Measurements from ENCODE around the gene SPATA45. TPM values are rescaled to one million over a fixed set of nuclear protein-coding genes. Genes with fewer than 3 reads are reported as not detected.

SPATA45 gene
- total and polyA plus RNA-seq, 2 of the 4 experiments (the other 2 are of a cell fraction): not detected

DNA sequence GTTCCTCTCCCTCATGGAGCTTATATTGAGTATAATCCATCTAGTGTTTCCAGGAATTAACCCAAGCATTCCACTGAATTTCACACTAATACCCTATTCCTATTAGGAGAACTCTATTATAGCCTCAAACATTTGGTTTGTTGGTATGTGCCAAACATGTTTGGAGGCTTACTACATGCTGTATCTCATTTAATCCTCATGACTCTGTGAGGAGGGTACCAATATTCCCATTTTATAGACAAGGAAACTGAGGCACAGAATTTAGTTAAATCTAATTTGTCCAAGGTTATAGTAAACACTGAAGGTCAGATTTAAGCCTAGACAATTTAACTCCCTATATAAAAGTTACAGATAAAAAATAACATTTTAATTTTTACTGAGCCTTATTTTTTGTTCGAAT is 19.7 kb upstream of the SPATA45 start:
- BruUV-seq (replicated peaks): no TSS peak
- Histone ChIP-seq H2AFZ (replicated peaks; ENCODE audit: low read length, poor library complexity) (no peak overlapping the region), H3K4me2 (ENCODE audit: low read depth, low read length) (no peak overlapping the region), H2AK5ac (ENCODE audit: low read depth, low read length) (no peak overlapping the region), H4K91ac (ENCODE audit: insufficient read depth, low read depth, low read length) (no peak overlapping the region), H3K18ac (ENCODE audit: low read depth, low read length) (no peak overlapping the region), H3K4me3 (ENCODE audit: insufficient read depth, low read depth, low read length) (no peak overlapping the region), H3K27me3 (ENCODE audit: control insufficient read depth, insufficient read depth, low read length) (no peaks in the 10 kb centered on the region), H3K4me1 (ENCODE audit: control insufficient read depth, insufficient read depth, low read length) (no peaks in the 10 kb centered on the region), H3K36me3 (ENCODE audit: control insufficient read depth, insufficient read depth, low read length) (peaks cover 5% of the 10 kb centered on the region), H4K8ac (ENCODE audit: low read depth in 2 of 2, low read length in 2 of 2) (no peak overlapping the region), H3K14ac (replicated peaks; ENCODE audit: low read depth, low read length) (no peak overlapping the region), H3K9me3 (ENCODE audit: control insufficient read depth, insufficient read depth, low read length) (no peaks in the 10 kb centered on the region), H2BK20ac (ENCODE audit: low read depth, low read length) (no peak overlapping the region), H3K79me1 (ENCODE audit: low read depth in 1 of 2, low read length in 2 of 2) (peaks cover 0 to 8% of the 10 kb centered on the region in 2 experiments; a peak in 3 of 4 replicates), H4K20me1 (ENCODE audit: insufficient read depth, low read length) (no peaks in the 10 kb centered on the region), H2BK120ac (ENCODE audit: low read depth, low read length) (no peak overlapping the region), H3K23ac (ENCODE audit: low read depth, low read length) (no peak overlapping the region), H3K27ac (ENCODE audit: insufficient read depth, low read length) (no peak overlapping the region), H3K4ac (ENCODE audit: low read depth, low read length) (no peak overlapping the region), H3K9me1 (ENCODE audit: insufficient read depth, low read length) (no peaks in the 10 kb centered on the region), H2AK9ac (replicated peaks; ENCODE audit: low read depth, low read length, poor library complexity) (no peak overlapping the region), H2BK15ac (ENCODE audit: low read depth, low read length) (no peak overlapping the region), H3K9ac (ENCODE audit: low read depth, low read length) (no peak overlapping the region), H3K56ac (ENCODE audit: extremely low read depth, insufficient read depth, low read length) (no peak overlapping the region), H4K5ac (ENCODE audit: low read depth, low read length) (no peak overlapping the region), H2BK5ac (ENCODE audit: low read depth, low read length, poor library complexity, severe bottlenecking) (no peak overlapping the region)
- DNase-seq (no peak), ATAC-seq (ENCODE audit: low read depth) (no peak)
- no CpG with 5 or more reads among the region's 1 CpG for WGBS, 2 experiments (ENCODE audit: extremely low coverage in 2 of 2, insufficient read length in 1 of 2)
- dilution Hi-C loops (cut with HindIII; ENCODE audit: low sequenced_read_pairs, unreplicated experiment): no loop called here
- TF ChIP-seq, protein P1, sequence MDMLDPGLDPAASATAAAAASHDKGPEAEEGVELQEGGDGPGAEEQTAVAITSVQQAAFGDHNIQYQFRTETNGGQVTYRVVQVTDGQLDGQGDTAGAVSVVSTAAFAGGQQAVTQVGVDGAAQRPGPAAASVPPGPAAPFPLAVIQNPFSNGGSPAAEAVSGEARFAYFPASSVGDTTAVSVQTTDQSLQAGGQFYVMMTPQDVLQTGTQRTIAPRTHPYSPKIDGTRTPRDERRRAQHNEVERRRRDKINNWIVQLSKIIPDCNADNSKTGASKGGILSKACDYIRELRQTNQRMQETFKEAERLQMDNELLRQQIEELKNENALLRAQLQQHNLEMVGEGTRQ (IDR thresholded peaks at IDR 0.05; ENCODE audit: low read depth, low read length): no peak
- TF ChIP-seq CEBPB (IDR thresholded peaks at IDR 0.05; ENCODE audit: low read depth, low read length) (no peak), RFX5 (IDR thresholded peaks at IDR 0.05; ENCODE audit: low read depth, low read length) (no peak), CHD1 (IDR thresholded peaks at IDR 0.05; ENCODE audit: low read depth, low read length) (no peak), RAD21 (IDR thresholded peaks at IDR 0.05; ENCODE audit: low read length) (no peak), NFE2L2 (IDR thresholded peaks at IDR 0.05; ENCODE audit: low read depth, low read length) (no peak), MAFK (IDR thresholded peaks at IDR 0.05; ENCODE audit: low read depth, low read length) (no peak), RCOR1 (IDR thresholded peaks at IDR 0.05; ENCODE audit: insufficient replicate concordance, low read length) (no peak), BHLHE40 (IDR thresholded peaks at IDR 0.05; ENCODE audit: low read depth, low read length) (no peak)
- TF ChIP-seq, protein P2, sequence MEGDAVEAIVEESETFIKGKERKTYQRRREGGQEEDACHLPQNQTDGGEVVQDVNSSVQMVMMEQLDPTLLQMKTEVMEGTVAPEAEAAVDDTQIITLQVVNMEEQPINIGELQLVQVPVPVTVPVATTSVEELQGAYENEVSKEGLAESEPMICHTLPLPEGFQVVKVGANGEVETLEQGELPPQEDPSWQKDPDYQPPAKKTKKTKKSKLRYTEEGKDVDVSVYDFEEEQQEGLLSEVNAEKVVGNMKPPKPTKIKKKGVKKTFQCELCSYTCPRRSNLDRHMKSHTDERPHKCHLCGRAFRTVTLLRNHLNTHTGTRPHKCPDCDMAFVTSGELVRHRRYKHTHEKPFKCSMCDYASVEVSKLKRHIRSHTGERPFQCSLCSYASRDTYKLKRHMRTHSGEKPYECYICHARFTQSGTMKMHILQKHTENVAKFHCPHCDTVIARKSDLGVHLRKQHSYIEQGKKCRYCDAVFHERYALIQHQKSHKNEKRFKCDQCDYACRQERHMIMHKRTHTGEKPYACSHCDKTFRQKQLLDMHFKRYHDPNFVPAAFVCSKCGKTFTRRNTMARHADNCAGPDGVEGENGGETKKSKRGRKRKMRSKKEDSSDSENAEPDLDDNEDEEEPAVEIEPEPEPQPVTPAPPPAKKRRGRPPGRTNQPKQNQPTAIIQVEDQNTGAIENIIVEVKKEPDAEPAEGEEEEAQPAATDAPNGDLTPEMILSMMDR (conservative IDR thresholded peaks at IDR 0.05; ENCODE audit: low read depth, low read length): no peak
- POLR2A ChIA-PET (ENCODE audit: unreplicated experiment): no interaction called here
- in situ Hi-C loops (cut with MboI; ENCODE audit: low sequenced_read_pairs): no loop called here
- intact Hi-C loops (cut with micrococcal nuclease): no loop called here
- CTCF ChIA-PET: no interaction called here

Data from IMR-90 (cell line).